Activated gamma-delta T cell treated with anti-CD3 and anti-CD28 coated beads, Interleukin-2, amount 50 U/mL, for 16 hours (primary cell): ENCODE measurements around the gene SERPINE1.
"Not testable (repeated sequence)": the region's sequence is repeated elsewhere in the genome, so short reads cannot be mapped to it uniquely, and the experiment has no call there.

Source experiments
- DNase-seq: peaks from one replicate; pipeline ENCODE4 v3.0.0-alpha.2; 2020; ENCODE audit warnings: low read depth

The SERPINE1 gene

DNA sequence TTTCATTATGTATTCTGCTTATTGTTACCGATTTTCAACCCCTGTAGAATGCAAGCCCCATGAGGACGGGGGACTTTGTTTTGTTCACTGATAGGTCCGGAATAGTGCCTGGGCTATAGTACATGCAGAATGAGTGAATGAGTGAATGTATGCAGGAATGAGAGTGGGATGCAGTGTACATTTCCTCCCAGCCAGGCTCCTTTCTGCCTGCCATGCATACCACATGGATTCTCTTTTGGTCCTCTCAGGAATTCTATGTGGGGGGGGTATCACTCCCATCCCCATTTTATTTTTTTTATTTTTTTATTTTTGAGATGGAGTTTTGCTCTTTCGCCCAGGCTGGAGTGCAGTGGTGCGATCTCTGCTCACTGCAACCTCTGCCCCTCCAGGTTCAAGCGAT, 24.9 kb upstream of the SERPINE1 start:
- no peak for DNase-seq

DNA sequence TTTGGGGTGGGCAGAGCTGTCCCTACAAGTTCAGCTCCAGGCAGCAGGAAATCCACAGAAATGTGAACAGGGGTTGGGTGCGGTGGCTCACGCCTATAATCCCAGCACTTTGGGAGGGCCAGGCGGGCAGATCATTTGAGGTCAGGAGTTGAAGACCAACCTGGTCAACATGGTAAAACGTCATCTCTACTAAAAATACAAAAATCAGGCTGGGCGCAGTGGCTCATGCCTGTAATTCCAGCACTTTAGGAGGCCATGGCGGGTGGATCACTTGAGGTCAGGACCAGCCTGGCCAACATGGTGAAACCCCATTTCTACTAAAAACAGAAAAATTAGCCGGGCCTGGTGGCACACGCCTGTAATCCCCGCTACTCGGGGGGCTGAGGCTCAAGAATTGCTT, 23.2 kb upstream of the SERPINE1 start:
- DNase-seq, result not testable (repeated sequence)

DNA sequence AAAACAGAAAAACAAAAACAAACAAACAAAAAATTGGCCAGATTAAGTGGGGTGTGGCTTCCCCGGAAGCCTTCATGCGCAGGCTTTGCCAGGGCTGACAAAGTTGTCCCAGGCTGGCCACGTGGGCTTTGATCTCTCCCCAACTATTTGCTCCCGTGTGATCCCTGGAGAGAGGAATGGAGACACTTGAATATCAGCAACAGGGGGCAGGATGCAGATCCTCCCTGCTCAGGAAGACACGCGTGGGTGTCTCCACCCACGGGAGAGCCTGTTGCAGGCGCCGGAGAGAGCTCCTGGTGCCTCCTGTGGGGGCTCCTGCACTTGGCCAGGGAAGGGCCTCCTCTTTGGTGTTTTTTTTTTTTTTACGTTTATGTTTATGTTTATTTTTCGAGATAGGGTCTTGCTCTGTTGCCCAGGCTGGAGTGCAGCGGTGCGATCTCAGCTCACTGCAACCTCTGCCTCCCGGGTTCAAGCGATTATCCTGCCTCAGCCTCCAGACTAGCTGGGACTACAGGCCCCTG, 22.7 kb upstream of the SERPINE1 start:
- no peak for DNase-seq

DNA sequence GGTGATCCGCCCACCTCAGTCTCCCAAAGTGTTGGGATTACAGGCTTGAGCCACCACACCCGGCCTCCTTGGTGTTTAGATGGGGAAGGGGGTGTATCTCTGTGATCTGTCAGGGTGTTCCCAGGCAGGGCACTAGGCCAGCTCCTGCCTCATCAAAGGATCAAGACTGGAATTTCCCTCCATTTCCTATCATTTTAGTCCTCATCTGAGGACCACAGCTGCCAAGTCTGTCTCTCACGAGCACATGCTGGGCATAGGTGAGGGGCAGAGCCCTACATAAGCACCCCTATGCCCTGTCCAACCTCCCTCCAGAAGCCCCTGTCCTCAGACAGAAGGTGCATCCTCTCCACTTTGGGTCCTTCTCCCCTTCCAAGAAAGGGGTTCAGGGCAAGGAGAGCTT, 22.1 kb upstream of the SERPINE1 start:
- no peak for DNase-seq

DNA sequence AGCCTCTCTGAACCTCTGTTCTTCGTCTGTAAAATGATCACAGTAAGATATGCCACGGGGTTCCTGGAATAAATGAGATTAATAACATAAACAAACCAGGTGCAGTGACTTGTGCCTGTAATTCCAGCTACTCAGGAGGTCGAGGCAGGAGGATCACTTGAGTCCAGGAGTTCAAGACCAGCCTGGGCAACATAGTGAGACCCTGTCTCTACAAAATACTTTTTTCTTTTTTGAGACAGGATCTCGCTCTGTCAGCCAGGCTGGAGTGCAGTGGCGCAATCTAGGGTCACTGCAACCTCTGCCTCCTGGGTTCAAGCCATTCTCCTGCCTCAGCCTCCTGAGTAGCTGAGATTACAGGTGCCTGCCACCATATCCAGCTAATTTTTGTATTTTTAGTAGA, 21.7 kb upstream of the SERPINE1 start:
- not testable (repeated sequence) for DNase-seq

DNA sequence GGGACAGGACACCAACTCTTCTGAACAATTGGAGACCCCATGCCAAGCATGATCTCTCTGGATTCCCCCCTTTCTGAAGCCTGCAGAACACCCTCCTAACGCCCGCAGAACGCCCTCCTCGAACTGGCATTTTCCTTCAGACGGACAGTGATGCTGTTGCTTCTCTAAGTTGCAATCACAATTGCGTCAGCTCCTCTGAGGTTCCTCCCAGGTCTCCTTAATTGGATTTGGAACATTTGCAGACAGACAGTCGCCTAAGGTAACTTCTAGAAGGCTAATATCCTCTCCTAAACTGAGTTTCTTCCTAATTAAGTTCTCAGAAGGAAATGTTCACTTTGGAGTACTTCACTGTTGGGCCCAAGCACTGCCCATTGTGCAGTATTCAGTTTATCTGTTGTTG, 20.5 kb upstream of the SERPINE1 start:
- DNase-seq, result no peak

DNA sequence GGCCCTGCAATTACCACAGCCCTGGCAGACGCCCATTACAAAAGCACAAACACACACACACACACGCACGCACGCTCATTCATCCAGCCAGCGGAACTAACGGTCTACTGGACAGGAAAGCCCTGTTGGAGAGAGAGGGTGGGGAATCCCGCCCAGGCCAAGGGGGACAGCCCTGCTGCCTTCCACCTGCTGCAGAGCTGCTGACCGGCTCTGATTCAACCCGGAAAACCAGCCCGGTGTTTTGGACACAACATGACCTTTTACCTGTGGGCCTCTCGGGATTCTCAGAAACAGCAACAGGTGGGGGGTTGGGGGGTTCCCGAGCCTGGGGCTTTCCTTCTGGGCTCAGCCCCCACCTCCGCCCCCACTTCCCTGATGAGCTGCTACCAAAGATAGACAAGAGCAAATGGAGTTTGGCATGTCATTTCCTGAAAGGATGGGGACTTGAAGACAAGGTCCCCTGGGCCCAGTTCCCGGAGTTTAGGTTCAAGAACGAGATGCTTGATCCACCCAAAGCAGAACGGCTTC, 18.5 kb upstream of the SERPINE1 start:
- DNase-seq, result no peak

DNA sequence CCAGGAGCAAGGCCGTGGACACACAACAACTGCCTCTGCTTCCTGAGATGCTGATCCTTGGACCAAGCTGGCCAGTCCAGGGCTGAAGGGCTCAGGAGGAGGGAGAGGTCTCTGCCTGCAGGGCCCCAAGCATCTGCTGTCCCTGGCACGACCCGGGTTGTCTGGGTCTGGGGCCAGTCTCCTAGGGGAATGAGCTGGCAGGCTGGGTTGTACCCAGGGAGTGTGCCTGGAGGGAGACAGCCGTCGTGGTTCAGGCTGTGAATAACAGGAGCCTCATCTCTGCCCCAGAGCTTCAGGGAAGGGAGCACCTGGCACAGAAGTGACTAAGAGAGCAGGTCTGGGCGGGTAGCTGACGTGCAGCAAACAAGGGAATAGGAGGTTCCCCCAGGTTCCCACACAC, 17.9 kb upstream of the SERPINE1 start:
- DNase-seq, result no peak

DNA sequence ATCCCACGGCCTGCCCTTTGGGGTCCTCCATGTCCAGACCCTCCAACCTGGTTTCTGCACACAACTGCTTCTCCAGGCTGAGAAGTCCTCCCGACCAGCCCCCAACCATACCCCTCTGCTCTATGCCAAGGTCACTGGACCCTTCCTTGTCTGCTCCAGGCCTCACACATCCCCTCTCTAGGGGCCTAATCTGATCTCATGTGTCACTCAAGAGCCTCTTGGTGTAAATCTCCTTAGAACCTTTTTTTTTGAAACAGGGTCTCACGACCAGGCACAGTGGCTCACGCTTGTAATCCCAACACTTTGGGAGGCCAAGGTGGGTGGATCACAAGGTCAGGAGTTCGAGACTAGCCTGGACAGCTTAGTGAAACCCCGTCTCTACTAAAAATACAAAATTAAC, 17.5 kb upstream of the SERPINE1 start:
- no peak for DNase-seq

DNA sequence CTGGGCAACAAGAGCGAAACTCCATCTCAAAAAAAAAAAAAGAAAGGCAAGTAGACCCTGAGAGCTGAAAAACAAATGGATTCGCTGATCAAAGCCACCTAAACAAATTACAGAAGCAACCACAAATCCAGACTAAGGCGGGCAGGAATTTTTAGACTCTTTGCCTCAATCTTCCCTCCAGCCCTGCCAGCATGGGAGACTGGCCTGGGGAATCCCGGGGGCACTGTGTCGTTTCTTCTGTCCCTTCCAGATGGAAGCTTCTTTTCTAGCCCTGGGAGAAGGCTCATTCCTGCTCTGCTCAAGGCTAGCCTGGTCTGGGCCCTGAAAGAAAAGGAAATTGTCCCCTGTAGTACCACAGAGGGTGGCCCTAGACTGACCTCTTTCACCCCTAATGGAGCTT, 15.6 kb upstream of the SERPINE1 start:
- no peak for DNase-seq

DNA sequence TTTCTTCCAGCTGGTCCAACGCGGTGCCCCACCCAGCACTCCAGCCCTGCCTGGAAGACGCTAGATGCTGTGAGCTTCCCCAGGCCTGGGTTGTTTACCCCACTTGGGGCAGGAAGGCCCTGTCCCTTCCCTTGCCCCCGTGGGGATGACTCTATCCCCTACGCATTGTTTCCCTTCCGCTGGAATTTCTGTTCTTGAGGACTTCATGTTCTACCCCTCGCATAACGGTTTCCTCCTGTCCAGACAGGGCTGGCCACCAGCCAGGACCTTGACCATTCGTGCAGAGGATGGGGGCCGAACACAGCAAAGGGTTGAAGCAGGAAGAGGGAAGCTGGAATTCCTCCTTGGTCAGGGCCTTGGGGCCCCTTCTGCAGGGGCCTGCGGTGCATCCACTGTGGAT, 14.7 kb upstream of the SERPINE1 start:
- DNase-seq, result no peak

DNA sequence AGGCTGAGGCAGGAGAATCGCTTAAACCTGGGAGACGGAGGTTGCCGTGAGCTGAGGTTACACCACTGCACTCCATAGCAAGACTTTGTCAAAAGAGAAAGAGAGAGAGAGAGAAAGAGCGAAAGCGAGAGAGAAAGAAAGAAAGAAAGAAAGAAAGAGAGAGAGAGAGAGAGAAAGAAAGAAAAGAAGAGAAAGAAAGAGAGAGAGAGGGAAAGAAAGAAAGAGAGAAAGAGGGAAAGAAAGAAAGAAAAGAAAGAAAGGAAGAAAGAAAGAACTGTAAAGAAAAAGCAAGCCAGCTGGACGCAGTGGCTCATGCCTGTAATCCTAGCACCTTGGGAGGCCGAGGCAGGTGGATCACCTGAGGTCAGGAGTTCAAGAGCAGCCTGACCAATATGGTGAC, 13.8 kb upstream of the SERPINE1 start:
- DNase-seq, result not testable (repeated sequence)

DNA sequence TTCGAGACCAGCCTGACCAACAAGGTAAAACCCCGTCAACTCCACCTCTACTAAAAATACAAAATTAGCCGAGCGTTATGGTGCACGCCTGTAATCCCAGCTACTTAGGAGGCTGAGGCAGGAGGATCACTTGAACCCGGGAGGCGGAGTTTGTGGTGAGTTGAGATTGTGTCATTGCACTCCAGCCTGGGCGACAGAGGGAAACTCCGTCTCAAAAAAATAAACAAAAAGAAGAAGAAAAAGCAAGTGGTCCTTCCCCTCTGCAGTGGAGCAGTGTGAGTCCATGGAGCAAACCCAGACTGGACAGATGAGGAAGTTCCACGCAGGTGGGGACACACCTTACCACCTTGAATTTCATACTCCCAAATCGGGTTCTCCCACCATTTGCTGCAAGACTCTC, 13.1 kb upstream of the SERPINE1 start:
- no peak for DNase-seq

DNA sequence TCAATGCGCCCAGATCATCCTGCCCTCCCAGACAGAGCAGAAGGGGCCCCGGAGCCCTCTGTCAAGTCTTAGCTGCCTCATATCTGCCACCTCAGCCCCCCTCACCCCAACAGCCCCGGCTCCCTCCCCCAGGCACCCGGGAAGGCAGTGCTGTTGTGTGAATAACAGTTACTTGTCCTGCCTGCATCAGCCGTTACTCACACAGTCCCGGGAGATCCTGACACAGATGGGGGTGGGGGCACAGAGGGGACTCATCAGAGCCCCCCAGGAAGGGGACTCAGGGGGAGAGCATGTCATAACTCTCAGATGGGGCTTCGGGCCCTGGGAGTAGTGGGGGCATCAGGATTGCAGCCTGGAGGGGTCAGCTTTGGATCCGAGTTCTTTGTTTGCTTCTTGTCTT, 12.4 kb upstream of the SERPINE1 start:
- DNase-seq, result no peak

DNA sequence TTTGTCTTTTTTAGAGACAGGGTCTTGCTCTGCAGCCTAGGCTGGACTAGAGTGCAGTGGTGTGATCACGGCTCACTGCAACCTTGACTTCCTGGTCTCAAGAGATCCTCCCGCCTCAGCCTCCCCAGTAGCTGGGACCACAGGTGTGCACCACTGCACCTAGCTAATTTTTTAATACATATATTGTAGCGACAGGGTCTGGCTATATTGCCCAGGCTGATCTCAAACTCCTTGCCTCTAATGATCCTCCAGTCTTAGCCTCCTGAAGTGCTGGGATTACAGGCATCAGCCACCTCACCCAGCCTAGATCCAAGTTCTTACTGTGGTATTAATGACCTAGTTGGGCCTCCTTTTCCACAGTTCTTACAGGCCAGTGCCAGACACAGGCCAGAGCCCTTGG, 11.7 kb upstream of the SERPINE1 start:
- no peak for DNase-seq

DNA sequence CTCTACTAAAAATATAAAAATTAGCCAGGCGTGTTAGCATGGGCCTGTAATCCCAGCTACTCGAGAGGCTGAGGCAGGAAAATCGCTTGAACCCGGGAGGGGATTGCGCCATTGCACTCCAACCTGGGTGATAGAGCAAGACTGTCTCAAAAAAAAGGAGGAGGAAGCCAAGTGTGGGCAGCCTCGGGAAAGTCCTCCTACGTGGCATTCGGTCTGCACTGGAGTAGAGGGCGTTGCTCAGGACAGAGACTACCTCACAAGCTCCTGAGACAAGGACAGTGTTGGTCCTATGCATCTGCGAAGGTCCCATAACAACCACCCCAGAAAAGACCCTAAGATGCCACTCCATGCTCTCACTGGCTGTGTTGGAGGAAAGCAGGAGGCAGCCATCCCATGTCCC, 10.0 kb upstream of the SERPINE1 start:
- DNase-seq, result no peak

DNA sequence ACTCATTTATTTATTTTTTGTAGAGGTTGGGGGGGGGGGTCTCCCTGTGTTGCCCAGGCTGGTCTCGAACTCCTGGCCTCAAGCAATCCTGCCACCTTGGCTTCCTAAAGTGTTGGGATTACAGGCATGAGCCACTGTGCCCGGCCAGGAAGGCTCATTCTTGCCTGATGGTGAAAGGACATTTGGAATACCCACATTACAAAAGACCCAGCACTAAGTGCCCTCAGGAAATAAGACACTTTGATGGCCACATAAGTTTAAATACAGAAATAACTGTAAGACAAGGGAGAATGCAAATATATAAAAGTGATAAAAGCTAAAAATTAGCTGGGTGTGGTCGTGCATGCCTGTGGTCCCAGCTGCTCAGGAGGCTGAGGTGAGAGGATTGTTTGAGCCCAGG, 8.0 kb upstream of the SERPINE1 start:
- no peak for DNase-seq

DNA sequence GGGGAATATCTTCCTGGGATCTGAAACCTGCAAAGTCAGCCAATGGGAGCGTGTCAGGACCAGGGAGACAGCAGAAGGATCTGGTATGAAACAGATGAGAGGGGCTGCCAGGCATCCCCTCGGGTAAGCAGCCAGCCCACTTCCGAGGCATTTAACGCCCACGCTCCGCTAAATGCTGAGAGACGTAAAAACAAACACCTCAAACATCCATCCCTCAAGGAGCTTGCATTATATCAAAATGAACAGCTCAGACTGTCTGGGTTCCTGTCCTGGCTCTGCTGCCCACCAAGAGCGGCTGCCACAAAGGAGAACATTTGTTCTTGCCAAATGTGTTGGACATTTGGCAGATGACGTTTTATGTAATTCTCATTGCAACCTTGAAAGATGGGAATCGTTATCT, 7.0 kb upstream of the SERPINE1 start:
- DNase-seq, result no peak

DNA sequence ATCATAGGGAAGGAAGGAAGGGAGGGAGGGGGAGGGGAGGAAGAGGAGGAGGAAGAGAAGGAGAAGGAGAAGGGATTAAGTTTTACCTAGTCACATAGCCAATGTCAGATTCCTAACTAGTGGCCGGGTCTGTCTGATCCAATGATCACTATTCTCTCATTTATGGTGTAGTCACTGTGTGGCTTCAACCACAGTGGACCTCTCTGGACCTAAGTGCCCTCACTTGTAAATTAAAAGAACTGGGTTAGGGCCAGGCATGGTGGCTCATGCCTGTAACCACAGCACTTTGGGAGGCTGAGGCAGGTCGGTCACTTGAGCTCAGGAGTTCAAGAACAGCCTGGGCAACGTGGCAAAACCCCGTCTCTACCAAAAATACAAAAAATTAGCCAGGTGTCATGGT, 6.6 kb upstream of the SERPINE1 start:
- no peak for DNase-seq

DNA sequence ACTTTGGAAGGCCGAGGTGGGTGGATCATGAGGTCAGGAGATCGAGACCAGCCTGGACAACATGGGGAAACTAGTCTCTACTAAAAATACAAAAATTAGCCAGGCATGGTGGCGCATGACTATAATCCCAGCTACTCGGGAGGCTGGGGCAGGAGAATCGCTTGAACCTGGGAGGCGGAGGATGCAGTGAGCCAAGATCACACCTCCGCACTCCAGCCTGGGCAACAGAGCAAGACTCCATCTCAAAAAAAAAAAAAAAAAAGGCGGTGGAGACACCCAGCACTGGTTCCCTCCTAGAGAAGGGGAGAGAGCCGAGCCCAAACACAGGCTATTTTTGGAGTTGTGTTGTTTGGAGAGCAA, 5.3 kb upstream of the SERPINE1 start:
- DNase-seq, result not testable (repeated sequence)

DNA sequence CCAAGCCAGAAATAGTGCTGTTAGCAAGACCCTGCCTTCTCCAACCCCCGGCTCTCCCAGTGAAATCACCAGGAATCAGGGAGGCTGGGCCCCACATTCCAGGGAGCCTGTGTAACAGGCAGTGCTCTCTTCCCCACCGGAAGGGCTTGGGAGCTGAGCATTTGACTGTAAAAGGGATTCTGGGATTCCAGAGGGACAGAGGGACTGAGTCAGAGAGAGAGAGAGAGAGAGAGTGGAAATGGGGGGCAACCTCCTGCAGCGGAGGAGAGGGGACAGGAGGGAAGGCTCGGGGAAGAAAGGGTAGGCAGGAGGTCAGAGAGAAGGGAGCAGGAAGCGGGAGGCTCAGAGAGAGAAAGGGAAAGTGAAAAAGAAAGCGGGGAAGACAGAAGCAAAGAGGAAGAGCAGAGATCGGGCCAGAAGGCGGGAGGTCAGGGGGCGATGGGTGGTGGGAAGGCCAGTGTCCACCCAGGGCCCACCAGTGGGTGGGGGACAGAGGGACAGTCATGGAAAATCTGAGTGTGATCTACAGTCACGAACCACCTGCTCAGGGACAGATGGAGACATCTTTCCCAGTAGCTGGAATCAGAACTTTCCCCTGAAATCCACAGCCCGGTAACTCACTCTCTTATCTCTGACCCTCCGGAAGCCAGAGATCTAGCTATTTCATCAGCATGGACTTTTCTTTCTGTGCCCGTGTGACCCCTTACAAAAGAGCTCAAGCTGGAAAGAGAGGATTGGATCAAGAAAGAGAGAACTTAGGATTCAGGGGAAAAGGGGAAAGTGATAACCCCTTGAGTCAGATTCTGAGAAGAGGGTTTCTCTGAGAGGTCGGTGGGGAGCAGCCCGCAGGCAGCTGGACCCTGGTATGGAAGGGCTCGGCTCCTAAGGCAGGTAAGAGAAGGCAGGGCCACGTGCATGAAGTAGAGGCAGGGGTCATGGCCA, 4.6 kb upstream of the SERPINE1 start:
- DNase-seq, result no peak

DNA sequence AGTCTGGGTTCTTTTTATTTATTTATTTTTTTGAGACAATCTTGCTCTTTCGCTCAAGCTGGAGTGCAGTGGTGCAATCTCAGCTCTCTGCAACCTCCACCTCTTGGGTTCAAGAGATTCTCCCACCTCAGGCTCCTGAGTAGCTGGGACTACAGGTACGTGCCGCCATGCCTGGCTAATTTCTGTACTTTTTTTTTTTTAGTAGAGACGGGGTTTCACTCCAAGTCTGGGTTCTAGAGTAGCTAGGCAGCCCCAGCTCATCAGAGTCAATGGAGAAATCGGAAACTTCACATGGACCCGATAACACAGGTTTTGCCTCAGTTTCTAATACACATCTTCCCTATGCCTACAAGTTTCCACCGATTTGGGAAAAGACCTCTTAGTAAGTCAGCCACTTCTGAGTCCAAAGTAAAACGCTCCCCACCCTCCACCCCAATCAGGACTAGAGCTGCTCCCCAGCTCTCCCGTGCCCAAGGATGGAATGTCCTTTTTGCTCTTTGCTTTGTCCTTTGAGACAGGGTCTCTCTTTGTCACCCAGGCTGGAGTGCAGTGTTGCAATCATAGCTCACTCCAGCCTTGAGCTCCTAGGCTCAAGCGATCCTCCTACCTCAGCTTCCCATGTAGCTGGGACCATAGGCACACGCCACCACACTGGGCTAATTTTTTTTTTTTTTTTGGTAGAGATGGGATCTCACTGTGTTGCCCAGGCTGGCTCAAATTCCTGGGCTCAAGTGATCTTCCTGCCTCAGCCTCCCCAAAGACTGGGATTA, 3.8 kb upstream of the SERPINE1 start:
- DNase-seq, result no peak

DNA sequence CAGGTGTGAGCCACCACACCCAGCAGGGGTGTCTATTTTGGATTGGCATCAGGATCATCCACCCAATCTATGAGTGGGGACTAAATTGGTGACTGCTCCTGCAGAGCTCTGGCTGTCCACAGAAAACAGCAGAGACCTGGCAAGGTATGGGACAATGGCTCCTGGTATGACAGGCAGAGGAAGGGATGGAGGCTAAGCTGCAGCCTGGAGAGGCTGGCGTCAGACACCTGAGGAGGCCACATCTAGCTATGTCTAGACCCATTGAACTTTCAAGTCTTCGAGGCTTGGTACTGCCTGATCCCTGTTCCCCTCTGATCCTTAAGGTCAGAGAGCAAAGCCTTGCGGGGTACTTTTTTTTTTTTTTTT, 3.2 kb upstream of the SERPINE1 start:
- no peak for DNase-seq
